Tibial nerve (tissue), 4 donors: ENCODE results near the gene FBXL22.

Source experiments
- CTCF ChIP-seq, 5 experiments: fragments of 200-600 bp in 3 of 5; fragments of 450-650 bp in 2 of 5; sonication (generic) in 3 of 5; IDR thresholded peaks; one replicate each; pipeline ENCODE4 v1.5.1; 2016 to 2019; ENCODE audit warnings: antibody characterized with exemption in 5 of 5, mild to moderate bottlenecking in 3 of 5, moderate library complexity in 2 of 5
- EP300 ChIP-seq, 2 donors: sonication (generic); formaldehyde crosslinking; IDR thresholded peaks; one replicate each; pipeline ENCODE4 v1.6.1; 2017; ENCODE audit warnings: antibody characterized with exemption in 2 of 2, mild to moderate bottlenecking in 1 of 2
- POLR2A ChIP-seq, 2 donors: fragments of 450-650 bp; IDR thresholded peaks; one replicate each; pipeline ENCODE4 v1.6.1; 2017; ENCODE audit warnings: antibody characterized with exemption in 2 of 2, mild to moderate bottlenecking in 2 of 2, moderate library complexity in 2 of 2

- TF ChIP-seq CTCF (IDR thresholded peaks at IDR 0.05) (no peak), POLR2A (IDR thresholded peaks at IDR 0.05) (no peak), EP300 (IDR thresholded peaks at IDR 0.05) (no peak)
These were observed 6.3 kb downstream of the FBXL22 start for GRCh38 chr15:63603516-63603915.
